Thoracic aorta (tissue), 2 donors: Measurements from ENCODE around the gene ARL15. TPM values are rescaled to one million over a fixed set of nuclear protein-coding genes. Genes with fewer than 3 reads are reported as not detected.
"Not testable (repeated sequence)": the region's sequence is repeated elsewhere in the genome, so short reads cannot be mapped to it uniquely, and the experiment has no call there.

Source experiments
- ATAC-seq: fragments of 150-250 bp; one replicate; pipeline ENCODE4 v1.8.0; 2017; ENCODE audit warnings: low read depth; ENCODE audit not compliant: insufficient number of reproducible peaks, low FRiP score
- DNase-seq: peaks from one replicate; pipeline ENCODE4 v3.0.0-alpha.2; 2020; ENCODE audit warnings: low spot score
- H3K27ac ChIP-seq, 2 donors: fragments of 200-600 bp; sonication (generic); 1 replicate in 1 of 2; 2 replicates in 1 of 2; pipeline ENCODE4 v1.5.1; 2016; ENCODE audit warnings: mild to moderate bottlenecking in 2 of 2, moderate library complexity in 2 of 2
- H3K27me3 ChIP-seq: fragments of 200-600 bp; sonication (generic); replicated peaks from 2 replicates; pipeline ENCODE4 v1.6.0; 2016; ENCODE audit warnings: mild to moderate bottlenecking; ENCODE audit not compliant: insufficient read depth
- H3K36me3 ChIP-seq: fragments of 200-600 bp; sonication (generic); one replicate; pipeline ENCODE4 v1.5.1; 2016
- H3K4me1 ChIP-seq, 2 donors: fragments of 200-600 bp; sonication (generic); 1 replicate in 1 of 2; 2 replicates in 1 of 2; pipeline versions ENCODE4 v1.5.1 to v1.6.0; 2016; ENCODE audit warnings: low read depth in 2 of 2, mild to moderate bottlenecking in 1 of 2; ENCODE audit not compliant: control insufficient read depth in 1 of 2
- H3K4me3 ChIP-seq: fragments of 200-600 bp; sonication (generic); 2 replicates; pipeline ENCODE4 v1.5.1; 2016; ENCODE audit warnings: mild to moderate bottlenecking
- H3K9me3 ChIP-seq: fragments of 200-600 bp; sonication (generic); 2 replicates; pipeline ENCODE4 v1.5.1; 2016
- total RNA-seq, 2 donors: library from RNA; depleted of rRNA; stranded (reverse); fragments of >200 nt; gene quantifications; one replicate each; pipeline versions ENCODE4 v1.1.0 to v1.2.3, GENCODE V29; 2016
- TF ChIP-seq, protein P1 (sequence below): fragments of 200-600 bp; sonication (generic); IDR thresholded peaks from one replicate; pipeline ENCODE4 v1.5.1; 2019; ENCODE audit warnings: antibody characterized with exemption

The ARL15 gene
- total RNA-seq, 2 donors from 2014 or later, result 23.6 to 36.8 TPM

DNA sequence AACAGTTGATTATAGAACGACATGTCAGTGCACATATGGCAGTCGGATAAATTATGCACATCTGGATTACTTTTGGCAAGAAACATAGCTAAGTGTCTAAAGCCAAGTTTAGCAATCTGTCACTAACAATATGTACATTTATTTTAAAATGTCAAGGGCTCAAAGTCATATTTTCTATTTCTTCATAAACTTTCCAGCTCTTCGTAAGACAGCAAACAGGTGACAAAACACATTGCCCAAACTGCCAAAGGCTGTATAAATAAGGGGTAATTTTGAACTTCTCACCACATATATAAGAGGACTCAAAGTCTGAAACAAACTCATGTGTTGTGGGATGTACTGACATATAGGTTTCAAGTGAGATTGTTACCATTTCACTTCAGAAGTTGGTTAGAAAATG, 237.2 kb downstream of the ARL15 start:
- no peaks in the 10 kb centered on the region for H3K36me3 ChIP-seq
- no peak overlapping the region for H3K27ac ChIP-seq
- DNase-seq, result no peak
- H3K27me3 ChIP-seq, result no peaks in the 10 kb centered on the region
- TF ChIP-seq, protein P1, sequence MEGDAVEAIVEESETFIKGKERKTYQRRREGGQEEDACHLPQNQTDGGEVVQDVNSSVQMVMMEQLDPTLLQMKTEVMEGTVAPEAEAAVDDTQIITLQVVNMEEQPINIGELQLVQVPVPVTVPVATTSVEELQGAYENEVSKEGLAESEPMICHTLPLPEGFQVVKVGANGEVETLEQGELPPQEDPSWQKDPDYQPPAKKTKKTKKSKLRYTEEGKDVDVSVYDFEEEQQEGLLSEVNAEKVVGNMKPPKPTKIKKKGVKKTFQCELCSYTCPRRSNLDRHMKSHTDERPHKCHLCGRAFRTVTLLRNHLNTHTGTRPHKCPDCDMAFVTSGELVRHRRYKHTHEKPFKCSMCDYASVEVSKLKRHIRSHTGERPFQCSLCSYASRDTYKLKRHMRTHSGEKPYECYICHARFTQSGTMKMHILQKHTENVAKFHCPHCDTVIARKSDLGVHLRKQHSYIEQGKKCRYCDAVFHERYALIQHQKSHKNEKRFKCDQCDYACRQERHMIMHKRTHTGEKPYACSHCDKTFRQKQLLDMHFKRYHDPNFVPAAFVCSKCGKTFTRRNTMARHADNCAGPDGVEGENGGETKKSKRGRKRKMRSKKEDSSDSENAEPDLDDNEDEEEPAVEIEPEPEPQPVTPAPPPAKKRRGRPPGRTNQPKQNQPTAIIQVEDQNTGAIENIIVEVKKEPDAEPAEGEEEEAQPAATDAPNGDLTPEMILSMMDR, result no peak
- no peaks in the 10 kb centered on the region for H3K4me1 ChIP-seq
- no peaks in the 10 kb centered on the region for H3K9me3 ChIP-seq
- H3K4me3 ChIP-seq, result no peak overlapping the region
- ATAC-seq, result no peak

DNA sequence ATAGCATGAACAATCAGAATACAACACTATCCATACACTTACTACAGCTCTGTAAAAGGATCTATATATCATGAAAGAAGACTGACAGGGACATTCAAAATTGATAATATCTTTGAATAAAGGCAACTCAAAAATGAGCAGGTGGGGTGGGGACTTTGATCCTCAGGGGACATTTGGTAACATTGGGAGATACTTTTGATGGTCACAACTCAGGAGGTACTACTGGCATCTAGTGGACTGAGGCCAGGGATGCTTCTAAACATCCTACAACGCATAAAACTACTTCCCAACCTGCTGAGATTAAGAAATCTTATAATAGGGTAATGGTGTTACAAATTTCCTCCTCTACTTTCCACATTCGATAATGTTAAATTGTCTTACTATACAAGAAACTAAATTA, 243.9 kb downstream of the ARL15 start:
- TF ChIP-seq, protein P1, result no peak
- no peak for ATAC-seq

DNA sequence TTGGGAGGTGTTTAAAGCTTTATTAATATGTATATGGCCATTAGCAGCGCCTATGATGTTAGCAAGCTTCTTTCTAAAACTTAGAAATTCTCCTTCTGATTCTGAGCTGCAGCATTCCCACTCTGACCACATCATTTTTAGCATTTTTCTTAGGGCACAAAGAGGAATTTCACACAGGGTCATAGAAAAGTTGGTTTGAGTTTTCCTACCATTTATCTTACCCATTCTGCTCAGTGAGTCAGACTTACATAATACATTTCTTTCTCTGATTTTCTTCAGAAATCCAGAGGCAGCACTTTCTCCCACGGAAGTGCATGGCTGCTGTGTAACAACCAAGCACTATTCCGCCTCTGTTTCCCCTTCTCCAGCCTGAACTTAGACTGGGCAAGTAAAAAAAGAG, 246.6 kb downstream of the ARL15 start:
- H3K27me3 ChIP-seq, result no peaks in the 10 kb centered on the region
- no peak overlapping the region for H3K27ac ChIP-seq
- no peak for ATAC-seq
- DNase-seq, result no peak
- no peak overlapping the region for H3K4me3 ChIP-seq
- TF ChIP-seq, protein P1, result no peak
- no peaks in the 10 kb centered on the region for H3K9me3 ChIP-seq
- no peaks in the 10 kb centered on the region for H3K36me3 ChIP-seq
- no peaks in the 10 kb centered on the region for H3K4me1 ChIP-seq

More for the DNA sequence above, 243.9 kb downstream of the ARL15 start:
- Histone ChIP-seq H3K4me3 (no peak overlapping the region), H3K27ac (no peak overlapping the region), H3K9me3 (no peaks in the 10 kb centered on the region), H3K27me3 (no peaks in the 10 kb centered on the region), H3K36me3 (no peaks in the 10 kb centered on the region), H3K4me1 (no peaks in the 10 kb centered on the region)
- DNase-seq, result no peak

DNA sequence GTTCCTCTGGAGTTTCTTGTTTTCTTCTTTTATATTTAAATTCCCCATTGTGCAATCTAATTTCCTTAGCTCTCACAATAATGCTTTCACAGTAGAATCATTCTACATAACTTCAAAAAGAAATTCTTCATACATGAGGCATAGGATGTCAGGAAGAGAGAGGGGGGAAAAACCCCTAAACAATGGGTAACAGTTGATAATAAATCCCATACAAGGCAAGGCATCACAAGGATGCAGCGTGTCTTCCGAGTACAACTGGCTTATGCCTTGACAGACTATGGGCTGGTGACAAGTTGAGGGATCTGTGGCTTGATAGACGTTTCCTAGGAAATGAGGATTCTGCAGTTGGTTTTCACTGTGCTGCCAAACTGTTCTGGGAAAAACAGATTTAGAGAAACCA, 247.4 kb downstream of the ARL15 start:
- no peaks in the 10 kb centered on the region for H3K27me3 ChIP-seq
- H3K4me1 ChIP-seq, result no peaks in the 10 kb centered on the region
- no peaks in the 10 kb centered on the region for H3K36me3 ChIP-seq
- DNase-seq (no peak), ATAC-seq (no peak)
- TF ChIP-seq, protein P1, result no peak
- H3K9me3 ChIP-seq, result no peaks in the 10 kb centered on the region
- H3K27ac ChIP-seq, result no peak overlapping the region
- no peak overlapping the region for H3K4me3 ChIP-seq

DNA sequence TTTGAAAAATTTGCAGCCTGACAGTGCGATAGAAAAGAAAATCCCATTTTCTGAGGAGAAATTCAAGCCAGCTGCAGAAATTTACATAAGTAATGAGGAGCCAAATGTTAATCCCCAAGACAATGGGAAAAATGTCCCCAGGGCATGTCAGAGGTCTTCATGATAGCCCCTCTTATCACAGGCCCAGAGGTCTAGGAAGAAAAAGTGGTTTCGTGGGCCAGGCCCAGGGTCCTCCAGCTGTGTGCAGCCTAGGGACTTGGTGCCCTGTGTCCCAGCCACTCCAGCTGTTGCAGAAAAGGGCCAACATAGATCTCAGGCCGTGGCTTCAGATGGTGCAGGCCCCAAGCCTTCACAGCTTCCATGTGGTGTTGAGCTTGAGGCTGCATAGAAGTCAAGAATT, 249.5 kb downstream of the ARL15 start:
- not testable (repeated sequence) for H3K36me3 ChIP-seq, H3K4me3 ChIP-seq, H3K4me1 ChIP-seq, H3K27ac ChIP-seq, ATAC-seq, H3K27me3 ChIP-seq, H3K9me3 ChIP-seq, DNase-seq

DNA sequence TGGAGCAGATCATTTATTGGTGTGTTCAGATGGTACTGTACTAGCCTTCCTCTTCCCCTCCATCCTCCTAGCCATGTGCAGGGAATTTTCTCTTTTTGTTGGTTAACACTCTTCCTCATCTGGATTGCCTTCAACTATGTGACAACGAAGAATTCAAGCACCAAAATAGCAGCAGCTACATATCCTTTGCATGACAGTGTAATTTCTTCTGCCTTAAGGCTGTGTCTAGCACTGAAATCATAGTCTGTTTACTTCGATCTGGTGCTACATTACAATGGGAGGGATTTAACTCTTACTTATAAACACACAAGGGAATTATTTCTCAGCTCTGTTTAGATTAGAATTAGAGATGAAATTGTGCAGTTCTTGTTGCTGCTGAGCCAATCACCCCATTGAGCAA, 260.4 kb downstream of the ARL15 start:
- Histone ChIP-seq H3K27ac (no peak overlapping the region), H3K4me1 (peaks cover 5 to 9% of the 10 kb centered on the region in 2 donors), H3K4me3 (no peak overlapping the region), H3K36me3 (no peaks in the 10 kb centered on the region), H3K9me3 (no peaks in the 10 kb centered on the region), H3K27me3 (no peaks in the 10 kb centered on the region)
- ATAC-seq (no peak), DNase-seq (no peak)
- TF ChIP-seq, protein P1, result no peak
